ENCODE measurements around the gene SPRR5. TPM values are rescaled to one million over a fixed set of nuclear protein-coding genes. Genes with fewer than 3 reads are reported as not detected.

Gene SPRR5
- polyA plus RNA-seq = not detected

DNA sequence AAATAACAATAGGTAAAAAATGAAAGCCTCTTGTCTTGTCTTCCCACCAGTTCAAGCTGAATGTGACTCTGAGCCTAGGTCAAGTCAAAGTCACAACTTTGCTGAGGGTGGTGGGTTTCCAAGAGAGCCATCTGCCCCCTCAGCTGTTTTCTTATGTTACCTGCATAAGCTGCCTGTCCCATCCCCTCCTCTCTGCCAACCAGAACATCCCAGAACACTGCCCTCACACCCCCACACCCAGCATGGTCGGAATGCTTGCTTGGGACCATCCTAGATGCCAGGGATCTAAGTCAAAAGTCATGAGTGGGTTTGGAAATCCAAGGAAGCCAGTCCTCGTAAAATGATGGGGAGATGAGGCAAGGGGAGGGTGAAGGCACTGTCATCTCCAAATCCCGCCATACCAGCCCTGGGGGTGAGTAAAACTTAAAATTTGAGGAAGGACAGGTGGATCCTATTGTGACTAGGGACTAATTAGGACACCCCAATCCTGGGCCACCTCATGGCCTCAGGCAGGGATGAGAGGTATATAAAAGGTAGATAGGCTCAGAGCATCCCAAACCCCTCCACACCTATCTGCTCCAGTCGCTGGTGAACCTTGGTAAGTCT lies at the start of gene SPRR5:
Gene SPRR5, plus strand, starts transcription at position 556 of the 606 bp plus-strand sequence. CDS start 1,349 bp downstream, outside the sequence.
- WGBS, 3 donors = 74 to 79% (median 75%) methylated on average over 4 of the region's 4 CpGs
- H3K27ac ChIP-seq (ENCODE audit: low read depth, low read length) = no peak within 1 kb of the TSS

- no peak overlapping the region for H3K27ac ChIP-seq (ENCODE audit: low read depth, low read length)
- WGBS, 3 donors = 77 to 82% (median 81%) methylated on average over 4 of the region's 4 CpGs
Measured at GRCh38 chr1:152899027-152899426, 48.0 kb upstream of the SPRR5 start.

DNA sequence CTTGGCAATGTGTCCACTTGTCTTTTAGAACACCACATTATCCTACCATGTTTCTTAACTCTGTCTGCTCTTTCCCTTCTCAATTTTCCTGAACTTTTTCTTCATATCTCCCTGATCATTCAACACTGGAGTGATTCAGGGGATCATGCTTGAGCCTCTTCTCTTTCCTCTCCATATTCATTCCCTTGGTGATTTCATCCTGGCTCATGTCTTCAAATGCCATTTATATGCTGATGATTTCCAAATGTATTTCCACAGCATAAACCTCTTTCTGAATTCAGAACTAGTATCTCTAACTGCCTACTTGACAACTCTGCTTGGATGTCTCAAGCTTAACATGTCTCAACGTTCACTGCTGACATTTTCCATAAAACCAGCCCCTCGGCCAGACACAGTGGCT lies 47.1 kb upstream of the SPRR5 start:
- WGBS, 3 donors = 62 to 73% (median 67%) methylated on average over 2 of the region's 2 CpGs

GRCh38 chr1:152901631-152902030 lies 45.4 kb upstream of the SPRR5 start:
- WGBS, 3 donors = 66 to 84% (median 83%) methylated on average over 5 of the region's 5 CpGs
- H3K27ac ChIP-seq (ENCODE audit: low read depth, low read length) = no peak overlapping the region

More for the DNA sequence above, 47.1 kb upstream of the SPRR5 start:
- H3K27ac ChIP-seq (ENCODE audit: low read depth, low read length) = no peak overlapping the region

DNA sequence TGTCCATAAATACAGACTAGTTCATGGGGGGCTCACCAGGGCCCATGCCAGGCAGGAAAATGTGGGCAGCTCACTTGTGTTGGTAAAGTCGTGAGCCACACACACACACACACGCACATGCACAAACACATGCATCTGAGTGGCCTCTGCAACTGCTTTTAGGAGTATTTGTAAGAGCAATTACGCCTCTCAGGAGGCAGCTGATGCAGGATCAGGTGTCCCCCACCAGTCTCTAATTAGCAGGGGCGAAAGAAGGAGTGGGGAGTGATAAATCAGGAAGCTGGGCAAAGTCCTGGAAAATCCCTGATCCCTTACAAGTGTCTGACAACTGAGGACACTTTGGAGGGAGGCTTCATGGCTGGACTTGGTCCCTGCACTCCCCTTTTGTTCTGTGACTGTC lies 44.4 kb upstream of the SPRR5 start:
- WGBS, 3 donors = 74 to 81% (median 75%) methylated on average over 4 of the region's 4 CpGs

DNA sequence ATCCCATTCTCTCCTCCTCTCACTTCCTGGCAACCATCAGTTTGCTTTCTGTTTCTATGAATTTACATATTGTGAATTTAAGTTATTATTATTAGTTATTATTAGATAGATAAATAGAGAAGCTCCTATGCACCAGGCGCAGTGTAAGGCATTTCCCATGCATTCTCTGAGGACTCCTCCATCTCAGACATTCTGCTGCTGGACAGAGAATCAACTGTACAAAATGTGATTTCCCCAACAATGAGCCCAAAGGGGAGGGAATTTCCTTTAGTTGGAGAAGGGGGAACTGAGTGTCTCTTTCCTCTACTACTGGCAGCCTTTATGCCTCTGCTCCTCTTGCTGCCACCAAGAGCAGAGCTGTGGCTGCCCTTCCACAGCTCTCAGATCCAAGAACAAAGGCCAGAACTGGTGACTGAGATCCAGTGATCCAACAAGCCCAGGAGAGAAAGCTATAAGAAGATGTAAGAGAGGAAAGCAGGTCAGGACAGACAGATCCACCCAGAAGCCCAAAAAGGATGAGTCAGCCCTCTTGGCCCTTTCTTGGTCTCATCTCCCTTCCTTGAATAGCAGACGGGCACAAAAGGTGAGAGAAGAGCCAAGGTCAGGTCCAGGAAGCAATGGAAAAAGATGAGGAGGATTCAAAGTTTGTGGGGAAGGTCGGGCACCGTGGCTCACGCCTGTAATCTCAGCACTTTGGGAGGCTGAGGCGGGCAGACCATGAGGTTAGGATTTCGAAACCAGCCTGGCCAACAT lies 42.1 kb upstream of the SPRR5 start:
- WGBS, 3 donors = 80 to 88% (median 80%) methylated on average over 7 of the region's 7 CpGs
- no peak overlapping the region for H3K27ac ChIP-seq (ENCODE audit: low read depth, low read length)

More for the DNA sequence above, 44.4 kb upstream of the SPRR5 start:
- no peak overlapping the region for H3K27ac ChIP-seq (ENCODE audit: low read depth, low read length)

DNA sequence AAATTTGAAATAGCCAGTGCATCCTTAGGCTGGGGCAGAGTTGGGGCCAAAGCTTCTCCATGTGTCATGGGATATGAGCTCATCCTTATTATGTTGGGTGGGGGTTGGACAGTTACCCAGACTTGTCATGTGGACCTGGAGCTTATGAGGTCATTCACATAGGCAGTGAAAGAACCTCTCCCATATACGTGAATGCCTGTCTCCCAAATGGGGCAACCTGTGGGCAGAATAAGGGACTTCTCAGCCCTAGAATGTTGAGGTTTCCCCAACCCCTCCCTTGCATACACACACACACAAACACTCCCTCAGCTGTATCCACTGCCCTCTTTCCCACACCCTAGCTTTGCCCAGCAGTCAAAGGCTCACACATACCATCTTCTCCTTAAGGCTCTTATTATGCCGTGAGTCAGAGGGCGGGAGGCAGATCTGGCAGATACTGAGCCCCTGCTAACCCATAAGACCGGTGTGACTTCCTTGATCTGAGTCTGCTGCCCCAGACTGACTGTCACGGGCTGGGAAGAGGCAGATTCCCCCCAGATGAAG lies 40.9 kb upstream of the SPRR5 start:
- H3K27ac ChIP-seq (ENCODE audit: low read depth, low read length) = no peak overlapping the region
- 32 to 53% (median 49%) methylated on average over 5 of the region's 5 CpGs for WGBS, 3 donors

DNA sequence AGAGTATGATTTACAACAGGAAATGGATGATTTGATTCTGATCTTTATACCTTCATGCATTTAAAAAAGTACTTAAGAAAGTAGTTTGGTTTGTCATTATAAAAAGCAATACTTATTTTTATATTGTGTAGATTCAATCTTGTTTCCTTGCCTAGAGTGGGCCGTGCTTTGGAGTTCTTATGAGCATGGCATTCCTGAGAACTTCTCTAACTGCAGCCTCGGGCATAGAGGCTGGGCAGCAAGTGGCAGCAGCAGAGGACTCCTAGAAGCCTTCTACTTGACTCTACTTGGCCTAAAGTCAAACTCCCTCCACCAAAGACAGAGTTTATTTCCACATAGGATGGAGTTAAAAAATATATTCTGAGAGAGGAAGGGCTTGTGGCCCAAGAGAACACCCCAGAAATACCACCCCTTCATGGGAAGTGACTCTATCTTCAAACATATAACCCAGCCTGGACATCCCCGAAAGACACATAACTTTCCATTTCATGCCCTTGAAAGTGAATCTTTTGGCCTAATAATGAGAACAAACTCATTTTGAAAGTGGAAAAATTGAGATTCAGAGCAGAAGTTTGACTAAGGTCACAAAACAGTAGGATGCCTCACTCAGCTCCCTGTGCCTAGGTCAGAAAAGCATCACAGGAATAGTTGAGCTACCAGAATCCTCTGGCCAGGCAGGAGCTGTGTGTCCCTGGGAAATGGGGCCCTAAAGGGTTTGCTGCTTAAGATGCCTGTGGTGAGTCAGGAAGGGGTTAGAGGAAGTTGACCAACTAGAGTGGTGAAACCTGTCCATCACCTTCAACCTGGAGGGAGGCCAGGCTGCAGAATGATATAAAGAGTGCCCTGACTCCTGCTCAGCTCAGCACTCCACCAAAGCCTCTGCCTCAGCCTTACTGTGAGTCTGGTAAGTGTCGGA lies 39.1 kb upstream of the SPRR5 start, which contains the start of gene IVL:
Gene IVL, plus strand, starts transcription at position 861 of the 916 bp plus-strand sequence. CDS start 1,252 bp downstream, outside the sequence.
- no peak within 1 kb of the TSS for H3K27ac ChIP-seq (ENCODE audit: low read depth, low read length)
- 75 to 86% (median 81%) methylated on average over 4 of the region's 4 CpGs for WGBS, 3 donors

GRCh38 chr1:152909206-152909605 lies 37.8 kb upstream of the SPRR5 start:
- 86 to 96% (median 90%) methylated on average over 3 of the region's 3 CpGs for whole genome bisulfite sequencing, 3 donors
- no peak overlapping the region for H3K27ac ChIP-seq (ENCODE audit: low read depth, low read length)

DNA sequence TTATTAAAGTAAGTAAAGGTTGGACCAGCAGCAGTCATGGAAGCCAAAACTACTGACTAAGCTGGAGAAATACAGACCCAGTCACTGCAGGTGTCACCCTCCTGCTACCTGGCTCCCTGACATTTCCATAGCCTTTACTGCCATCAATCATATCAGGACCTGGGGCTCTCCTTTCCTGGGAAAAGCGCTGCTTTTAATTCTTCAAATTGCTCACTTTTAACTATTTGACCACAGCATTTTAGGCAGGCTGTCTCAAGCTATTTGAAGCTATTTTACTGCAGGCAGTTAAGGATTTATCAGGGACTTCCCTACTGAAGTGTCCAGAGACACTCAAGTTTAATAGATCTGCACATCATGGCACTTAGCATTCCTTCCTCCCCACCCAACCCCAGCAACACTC lies 34.5 kb upstream of the SPRR5 start:
- 18 to 68% (median 67%) methylated on average over 1 of the region's 1 CpG for WGBS, 3 donors
- no peak overlapping the region for H3K27ac ChIP-seq (ENCODE audit: low read depth, low read length)

GRCh38 chr1:152912900-152913299 lies 34.1 kb upstream of the SPRR5 start:
- 47 to 61% (median 61%) methylated on average over 5 of the region's 5 CpGs for WGBS, 3 donors
- no peak overlapping the region for H3K27ac ChIP-seq (ENCODE audit: low read depth, low read length)

GRCh38 chr1:152917794-152918193 lies 29.2 kb upstream of the SPRR5 start:
- no peak overlapping the region for H3K27ac ChIP-seq (ENCODE audit: low read depth, low read length)
- 14 to 25% (median 17%) methylated on average over 3 of the region's 3 CpGs for WGBS, 3 donors

- H3K27ac ChIP-seq (ENCODE audit: low read depth, low read length) = no peak overlapping the region
Measured at GRCh38 chr1:152919071-152919470, 27.9 kb upstream of the SPRR5 start.

- 42 to 56% (median 51%) methylated on average over 2 of the region's 2 CpGs for WGBS, 3 donors
Measured at GRCh38 chr1:152924191-152924590, 22.8 kb upstream of the SPRR5 start.

DNA sequence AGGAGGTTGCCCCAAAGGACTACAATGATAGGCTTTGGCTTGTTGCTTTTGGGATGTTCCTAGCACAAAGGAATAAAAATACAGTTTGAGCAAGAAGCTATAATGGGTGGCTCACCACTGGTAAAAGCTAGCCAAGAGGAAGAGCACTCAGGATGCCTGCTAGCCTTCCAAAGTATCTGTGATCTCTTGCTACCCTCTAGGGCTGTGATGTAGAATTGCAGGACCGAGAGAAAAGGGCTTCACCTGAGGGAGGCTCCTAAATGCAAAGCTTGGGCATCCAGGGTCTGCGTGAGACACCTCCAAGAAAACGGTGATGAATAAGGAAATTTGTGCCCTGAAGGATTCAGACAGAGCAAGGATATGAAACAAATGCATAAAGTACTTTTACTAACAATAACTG lies 20.9 kb upstream of the SPRR5 start:
- no peak overlapping the region for H3K27ac ChIP-seq (ENCODE audit: low read depth, low read length)
- 55 to 77% (median 64%) methylated on average over 3 of the region's 3 CpGs for WGBS, 3 donors

More at GRCh38 chr1:152924191-152924590, 22.8 kb upstream of the SPRR5 start:
- H3K27ac ChIP-seq (ENCODE audit: low read depth, low read length) = no peak overlapping the region

- WGBS, 3 donors = 39 to 91% (median 90%) methylated on average over 3 of the region's 3 CpGs
- no peak overlapping the region for H3K27ac ChIP-seq (ENCODE audit: low read depth, low read length)
Measured at GRCh38 chr1:152928671-152929070, 18.3 kb upstream of the SPRR5 start.

DNA sequence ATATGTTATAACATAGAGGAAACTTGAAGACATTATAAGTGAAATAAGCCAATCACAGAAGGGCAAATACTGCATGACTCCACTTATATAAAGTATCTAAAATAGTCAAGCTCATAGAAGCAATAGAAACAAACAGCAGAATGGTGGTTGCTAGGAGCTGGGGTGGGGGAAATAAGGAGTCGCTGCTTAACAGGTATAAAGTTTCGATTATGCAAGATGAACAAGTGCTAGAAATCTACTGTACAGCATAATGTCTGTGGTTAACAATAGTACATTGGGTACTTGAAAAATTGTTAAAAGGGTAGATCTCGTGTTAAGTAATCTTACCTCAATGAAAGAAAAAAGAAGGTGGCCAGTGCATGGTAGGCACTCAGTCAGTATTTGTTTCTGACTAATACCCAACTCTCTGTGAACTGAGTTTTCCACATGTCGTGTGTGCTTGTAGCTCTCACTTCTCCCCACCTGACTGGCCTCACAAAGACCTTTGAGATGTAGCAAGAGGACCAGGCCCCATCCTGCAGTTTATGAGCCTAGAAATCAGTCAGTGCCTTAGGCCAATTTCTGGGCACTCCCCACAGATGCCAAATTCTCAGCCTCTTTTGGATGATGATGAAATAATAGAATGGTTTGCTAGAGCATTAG lies 14.7 kb upstream of the SPRR5 start:
- H3K27ac ChIP-seq (ENCODE audit: low read depth, low read length) = no peak overlapping the region
- 74 to 83% (median 77%) methylated on average over 4 of the region's 4 CpGs for WGBS, 3 donors

- WGBS, 3 donors = 64 to 85% (median 69%) methylated on average over 2 of the region's 2 CpGs
- H3K27ac ChIP-seq (ENCODE audit: low read depth, low read length) = no peak overlapping the region
Measured at GRCh38 chr1:152933196-152933595, 13.8 kb upstream of the SPRR5 start.
